Fibroblast of villous mesenchyme (primary cell): ENCODE measurements around the gene NCKAP5. TPM values are rescaled to one million over a fixed set of nuclear protein-coding genes. Genes with fewer than 3 reads are reported as not detected.

Experiments used
- DNase-seq: peaks from one replicate; pipeline ENCODE4 v3.0.0-alpha.2; 2010; ENCODE audit warnings: low read depth
- H3K4me3 ChIP-seq: 2 replicates; pipeline ENCODE4 v1.5.1; 2011; ENCODE audit warnings: low read depth, mild to moderate bottlenecking, low read length
- CTCF ChIP-seq: IDR thresholded peaks from 2 replicates; pipeline ENCODE4 v1.5.1; 2012; ENCODE audit warnings: low read depth, mild to moderate bottlenecking, low read length; ENCODE audit not compliant: insufficient read depth
- total RNA-seq: library from RNA; depleted of rRNA; stranded (reverse); fragments of >200 nt; gene quantifications from 2 replicates; pipeline ENCODE4 v1.2.3, GENCODE V29; 2012

The NCKAP5 gene
- total RNA-seq, 1 donor: 47.9 TPM

- no peak for DNase-seq
- TF ChIP-seq CTCF: no peak
- no peak overlapping the region for H3K4me3 ChIP-seq
Observed at GRCh38 chr2:133518700-133519344, 49.4 kb downstream of the NCKAP5 start.

- no peak for DNase-seq
- TF ChIP-seq CTCF: no peak
- no peak overlapping the region for H3K4me3 ChIP-seq
Observed at GRCh38 chr2:133517876-133518275, 50.4 kb downstream of the NCKAP5 start.

DNA sequence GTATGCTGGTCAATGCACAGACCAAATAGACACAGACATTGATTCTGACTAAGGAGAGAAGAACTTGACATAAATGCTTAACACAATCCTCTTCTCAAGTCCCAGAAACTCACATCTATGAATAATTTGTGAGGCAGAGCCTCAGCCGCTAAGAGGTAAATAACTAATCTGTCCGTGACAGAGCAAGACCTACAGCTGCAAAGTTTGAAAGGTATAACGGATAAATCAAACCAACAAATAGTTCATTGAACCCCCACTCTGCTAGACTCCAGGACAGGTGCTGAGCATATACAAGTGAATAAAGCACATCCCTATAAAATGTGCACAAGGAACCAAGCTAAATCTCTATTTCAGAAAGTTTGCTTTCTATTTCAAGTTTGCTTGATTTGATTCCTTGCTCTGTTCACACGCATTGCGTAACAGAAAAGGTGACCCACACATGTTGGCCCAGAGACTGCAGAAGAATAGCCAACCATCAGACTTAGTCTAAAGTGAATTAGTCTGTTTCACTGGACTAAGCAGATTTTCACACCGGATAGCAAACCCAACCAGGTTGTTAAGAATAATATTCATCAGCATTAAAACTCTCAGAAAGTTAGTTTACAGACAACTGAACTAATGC, 51.7 kb downstream of the NCKAP5 start:
- TF ChIP-seq CTCF: no peak

DNA sequence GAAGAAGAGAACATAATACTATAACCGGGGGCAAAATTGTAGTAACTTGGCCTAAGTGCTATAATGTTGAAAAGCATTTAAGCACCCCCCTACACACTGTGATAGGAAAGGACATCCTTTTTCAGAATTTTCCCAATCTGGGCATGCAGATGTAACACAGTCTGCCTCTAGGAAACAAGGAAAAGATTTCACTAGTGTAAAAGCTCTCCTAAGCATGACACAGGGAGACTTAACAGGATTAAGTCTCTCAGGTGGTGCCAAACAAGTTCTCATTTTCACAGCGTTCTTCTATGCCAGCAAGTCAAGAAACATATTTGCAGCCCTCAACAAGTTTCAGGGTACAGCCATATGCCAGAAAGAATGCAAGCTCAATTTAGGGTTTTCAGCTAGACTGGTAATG, 53.0 kb downstream of the NCKAP5 start:
- no peak for TF ChIP-seq CTCF
- H3K4me3 ChIP-seq: no peak overlapping the region
- DNase-seq: no peak

More for the DNA sequence above, 51.7 kb downstream of the NCKAP5 start:
- DNase-seq: no peak
- H3K4me3 ChIP-seq: no peak overlapping the region

- no peak for TF ChIP-seq CTCF
Observed at GRCh38 chr2:133513893-133514292, 54.4 kb downstream of the NCKAP5 start.

GRCh38 chr2:133512121-133512520, 56.1 kb downstream of the NCKAP5 start:
- no peak for DNase-seq
- TF ChIP-seq CTCF: no peak
- no peak overlapping the region for H3K4me3 ChIP-seq

More at GRCh38 chr2:133513893-133514292, 54.4 kb downstream of the NCKAP5 start:
- no peak overlapping the region for H3K4me3 ChIP-seq
- no peak for DNase-seq
